ENCODE data around the gene PPP2R5C. TPM values are rescaled to one million over a fixed set of nuclear protein-coding genes. Genes with fewer than 3 reads are reported as not detected.

PPP2R5C gene
- total RNA-seq, 4 donors from 2014 or later: 73.7 to 90.5 (median 87.6) TPM

GRCh38 chr14:101839236-101839635 is 77.7 kb downstream of the PPP2R5C start:
- DNase-seq (ENCODE audit: low spot score) (no peak), ATAC-seq (ENCODE audit: low FRiP score) (no peak)
- TF ChIP-seq, protein P1, sequence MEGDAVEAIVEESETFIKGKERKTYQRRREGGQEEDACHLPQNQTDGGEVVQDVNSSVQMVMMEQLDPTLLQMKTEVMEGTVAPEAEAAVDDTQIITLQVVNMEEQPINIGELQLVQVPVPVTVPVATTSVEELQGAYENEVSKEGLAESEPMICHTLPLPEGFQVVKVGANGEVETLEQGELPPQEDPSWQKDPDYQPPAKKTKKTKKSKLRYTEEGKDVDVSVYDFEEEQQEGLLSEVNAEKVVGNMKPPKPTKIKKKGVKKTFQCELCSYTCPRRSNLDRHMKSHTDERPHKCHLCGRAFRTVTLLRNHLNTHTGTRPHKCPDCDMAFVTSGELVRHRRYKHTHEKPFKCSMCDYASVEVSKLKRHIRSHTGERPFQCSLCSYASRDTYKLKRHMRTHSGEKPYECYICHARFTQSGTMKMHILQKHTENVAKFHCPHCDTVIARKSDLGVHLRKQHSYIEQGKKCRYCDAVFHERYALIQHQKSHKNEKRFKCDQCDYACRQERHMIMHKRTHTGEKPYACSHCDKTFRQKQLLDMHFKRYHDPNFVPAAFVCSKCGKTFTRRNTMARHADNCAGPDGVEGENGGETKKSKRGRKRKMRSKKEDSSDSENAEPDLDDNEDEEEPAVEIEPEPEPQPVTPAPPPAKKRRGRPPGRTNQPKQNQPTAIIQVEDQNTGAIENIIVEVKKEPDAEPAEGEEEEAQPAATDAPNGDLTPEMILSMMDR (IDR thresholded peaks at IDR 0.05): no peak

DNA sequence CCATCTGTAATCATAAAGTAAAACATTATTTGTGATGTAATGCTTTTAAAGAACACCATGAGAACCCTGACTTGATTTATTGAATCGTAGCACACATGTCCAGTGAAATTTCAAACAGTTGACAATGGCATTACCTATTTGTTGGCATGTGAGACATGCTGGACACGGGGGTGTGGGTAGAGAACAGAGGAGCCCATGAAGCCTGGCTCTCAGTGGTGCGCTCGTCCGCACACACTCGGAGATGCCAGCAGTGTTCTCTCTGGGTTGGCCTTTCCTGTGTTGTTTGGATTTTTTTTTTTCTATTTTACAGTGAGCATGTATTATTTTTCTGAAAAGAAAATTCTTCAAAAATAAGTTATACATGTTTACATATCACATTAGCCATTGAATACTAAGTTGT is 78.2 kb downstream of the PPP2R5C start:
- DNase-seq (ENCODE audit: low spot score) (no peak), ATAC-seq (ENCODE audit: low FRiP score) (no peak)
- TF ChIP-seq, protein P1 (IDR thresholded peaks at IDR 0.05): no peak

- no peak for DNase-seq (ENCODE audit: low spot score)
Measured at GRCh38 chr14:101840649-101841369, 79.3 kb downstream of the PPP2R5C start.

DNA sequence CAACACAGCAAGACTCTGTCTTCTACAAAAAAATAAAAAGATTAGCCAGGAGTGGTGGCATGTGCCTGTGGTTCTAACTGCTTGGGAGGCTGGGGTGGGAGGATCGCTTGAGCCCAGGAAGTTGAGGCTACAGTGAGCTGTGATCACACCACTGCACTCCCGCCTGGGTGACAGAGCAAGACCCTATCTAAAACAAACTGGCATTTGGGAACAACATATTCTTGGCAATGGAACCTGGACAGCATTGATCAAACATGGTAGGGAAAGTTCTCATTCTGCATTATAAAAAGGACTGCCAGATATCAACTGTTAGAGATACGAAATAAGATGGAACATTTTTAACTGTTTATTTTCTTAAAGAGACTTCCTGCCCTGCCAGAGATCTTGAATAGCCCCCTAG is 81.5 kb downstream of the PPP2R5C start:
- DNase-seq (ENCODE audit: low spot score) (no peak), ATAC-seq (ENCODE audit: low FRiP score) (no peak)
- TF ChIP-seq, protein P1 (IDR thresholded peaks at IDR 0.05): no peak

More at GRCh38 chr14:101840649-101841369, 79.3 kb downstream of the PPP2R5C start:
- ATAC-seq (ENCODE audit: low FRiP score): no peak
- TF ChIP-seq, protein P1 (IDR thresholded peaks at IDR 0.05): no peak

DNA sequence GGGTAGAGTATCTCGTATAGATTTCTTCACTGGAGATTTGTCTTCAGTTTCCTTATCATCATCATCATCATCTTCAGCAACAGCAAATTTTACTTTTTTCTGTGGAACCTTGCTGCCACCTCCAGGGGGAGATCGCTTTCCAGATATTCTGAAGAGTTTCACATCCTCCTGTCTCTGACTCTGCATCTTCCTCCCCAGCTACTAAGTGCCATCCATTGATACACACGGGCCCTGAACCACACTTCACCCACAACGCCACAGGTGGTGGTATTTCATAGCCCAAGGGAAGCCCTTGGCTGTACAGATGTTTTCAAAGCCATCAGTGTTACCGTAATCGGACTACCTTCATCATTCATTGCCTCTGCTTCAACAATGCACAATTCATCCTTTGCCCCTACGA is 82.2 kb downstream of the PPP2R5C start:
- TF ChIP-seq, protein P1 (IDR thresholded peaks at IDR 0.05): no peak
- DNase-seq (ENCODE audit: low spot score) (no peak), ATAC-seq (ENCODE audit: low FRiP score) (no peak)

DNA sequence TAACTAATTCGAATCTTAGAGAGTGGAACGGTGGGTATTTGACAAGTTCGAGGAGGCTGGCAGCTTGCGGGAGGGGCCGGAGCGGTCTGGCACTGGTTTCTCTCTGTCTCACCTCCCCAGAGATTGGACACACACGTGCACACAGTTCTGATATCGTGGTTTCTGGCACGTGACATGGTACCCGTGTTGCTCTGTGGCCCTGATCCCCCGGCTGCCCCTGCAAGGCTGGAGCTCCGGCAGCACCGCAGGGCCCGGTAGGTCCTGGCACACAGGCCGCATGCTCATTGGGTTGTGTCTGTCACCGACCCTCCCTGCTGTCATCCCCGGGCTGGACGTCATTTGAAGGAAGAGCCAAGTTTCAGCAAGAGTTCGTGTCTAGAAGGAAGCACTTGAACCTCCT is 82.7 kb downstream of the PPP2R5C start:
- DNase-seq (ENCODE audit: low spot score) (no peak), ATAC-seq (ENCODE audit: low FRiP score) (no peak)
- TF ChIP-seq, protein P1 (IDR thresholded peaks at IDR 0.05): no peak

- no peak for DNase-seq (ENCODE audit: low spot score)
- ATAC-seq (ENCODE audit: low FRiP score): no peak
- TF ChIP-seq, protein P1 (IDR thresholded peaks at IDR 0.05): no peak
Measured at GRCh38 chr14:101844751-101845150, 83.2 kb downstream of the PPP2R5C start.

Data from omental fat pad (tissue), 4 donors.